Measurements from ENCODE around the gene HERC4.

HERC4 gene

GRCh38 chr10:68086910-68087684 is 12.0 kb upstream of the HERC4 start:
- TF ChIP-seq, protein P1, sequence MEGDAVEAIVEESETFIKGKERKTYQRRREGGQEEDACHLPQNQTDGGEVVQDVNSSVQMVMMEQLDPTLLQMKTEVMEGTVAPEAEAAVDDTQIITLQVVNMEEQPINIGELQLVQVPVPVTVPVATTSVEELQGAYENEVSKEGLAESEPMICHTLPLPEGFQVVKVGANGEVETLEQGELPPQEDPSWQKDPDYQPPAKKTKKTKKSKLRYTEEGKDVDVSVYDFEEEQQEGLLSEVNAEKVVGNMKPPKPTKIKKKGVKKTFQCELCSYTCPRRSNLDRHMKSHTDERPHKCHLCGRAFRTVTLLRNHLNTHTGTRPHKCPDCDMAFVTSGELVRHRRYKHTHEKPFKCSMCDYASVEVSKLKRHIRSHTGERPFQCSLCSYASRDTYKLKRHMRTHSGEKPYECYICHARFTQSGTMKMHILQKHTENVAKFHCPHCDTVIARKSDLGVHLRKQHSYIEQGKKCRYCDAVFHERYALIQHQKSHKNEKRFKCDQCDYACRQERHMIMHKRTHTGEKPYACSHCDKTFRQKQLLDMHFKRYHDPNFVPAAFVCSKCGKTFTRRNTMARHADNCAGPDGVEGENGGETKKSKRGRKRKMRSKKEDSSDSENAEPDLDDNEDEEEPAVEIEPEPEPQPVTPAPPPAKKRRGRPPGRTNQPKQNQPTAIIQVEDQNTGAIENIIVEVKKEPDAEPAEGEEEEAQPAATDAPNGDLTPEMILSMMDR (IDR thresholded peaks at IDR 0.05; ENCODE audit: low read depth, low read length): no peak
- no peak overlapping the region for H3K4me3 ChIP-seq (ENCODE audit: low read depth, low read length)
- in situ Hi-C loops (cut with HindIII; ENCODE audit: low sequenced_read_pairs): no loop called here

GRCh38 chr10:68086011-68086410 is 10.9 kb upstream of the HERC4 start:
- in situ Hi-C loops (cut with HindIII; ENCODE audit: low sequenced_read_pairs): no loop called here
- DNase-seq (ENCODE audit: low read depth, low spot score): no peak
- no peak overlapping the region for H3K4me3 ChIP-seq (ENCODE audit: low read depth, low read length)
- TF ChIP-seq, protein P1 (IDR thresholded peaks at IDR 0.05; ENCODE audit: low read depth, low read length): no peak

More at GRCh38 chr10:68086910-68087684, 12.0 kb upstream of the HERC4 start:
- DNase-seq (ENCODE audit: low read depth, low spot score): no peak

DNA sequence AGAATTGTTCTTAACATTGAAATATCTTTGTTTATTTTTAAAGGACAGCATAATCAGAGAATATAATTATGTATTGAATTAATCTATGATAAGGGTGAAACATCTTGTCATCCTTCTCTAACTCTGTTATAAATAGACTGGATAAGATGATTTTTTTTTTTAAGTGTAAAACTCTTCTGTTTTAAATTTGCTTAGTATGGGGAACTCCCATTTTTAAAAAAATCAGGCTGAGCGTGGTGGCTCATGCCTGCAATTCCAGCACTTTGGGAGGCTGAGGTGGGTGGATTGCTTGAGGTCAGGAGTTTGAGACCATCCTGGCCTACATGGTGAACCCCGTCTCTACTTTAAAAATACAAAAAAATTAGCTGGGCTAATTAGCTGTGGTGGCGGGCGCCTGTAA is 9.4 kb upstream of the HERC4 start:
- no peak for DNase-seq (ENCODE audit: low read depth, low spot score)
- TF ChIP-seq, protein P1 (IDR thresholded peaks at IDR 0.05; ENCODE audit: low read depth, low read length): no peak
- in situ Hi-C loops (cut with HindIII; ENCODE audit: low sequenced_read_pairs): no loop called here
- no peak overlapping the region for H3K4me3 ChIP-seq (ENCODE audit: low read depth, low read length)

- TF ChIP-seq, protein P1 (IDR thresholded peaks at IDR 0.05; ENCODE audit: low read depth, low read length): no peak
- DNase-seq (ENCODE audit: low read depth, low spot score): no peak
- no peak overlapping the region for H3K4me3 ChIP-seq (ENCODE audit: low read depth, low read length)
- in situ Hi-C loops (cut with HindIII; ENCODE audit: low sequenced_read_pairs): no loop called here
Measured at GRCh38 chr10:68083953-68084352, 8.9 kb upstream of the HERC4 start.

- peak; percentile 63 for DNase-seq (ENCODE audit: low read depth, low spot score)
- TF ChIP-seq, protein P1 (IDR thresholded peaks at IDR 0.05; ENCODE audit: low read depth, low read length): peak; percentile 52
- H3K4me3 ChIP-seq (ENCODE audit: low read depth, low read length): no peak overlapping the region
- in situ Hi-C loops (cut with HindIII; ENCODE audit: low sequenced_read_pairs): no loop called here
Measured at GRCh38 chr10:68082872-68083271, 7.8 kb upstream of the HERC4 start.

GRCh38 chr10:68081916-68082315 is 6.8 kb upstream of the HERC4 start:
- TF ChIP-seq, protein P1 (IDR thresholded peaks at IDR 0.05; ENCODE audit: low read depth, low read length): no peak
- DNase-seq (ENCODE audit: low read depth, low spot score): no peak
- H3K4me3 ChIP-seq (ENCODE audit: low read depth, low read length): no peak overlapping the region
- in situ Hi-C loops (cut with HindIII; ENCODE audit: low sequenced_read_pairs): no loop called here

All from astrocyte of the spinal cord (primary cell).